ACHN (cell line): Measurements from ENCODE around the gene SEMA5A.

ENCODE experiments used
- DNase-seq: peaks from one replicate; pipeline ENCODE4 v3.0.0-alpha.2; 2015
- in situ Hi-C: cut with HindIII; loops from 2 replicates; pipeline ENCODE4 v1.10.0; 2017; ENCODE audit warnings: low sequenced_read_pairs, low pct_ligation_motif_present, low pct_unique_long_range_greater_than_20kb

The SEMA5A gene

DNA sequence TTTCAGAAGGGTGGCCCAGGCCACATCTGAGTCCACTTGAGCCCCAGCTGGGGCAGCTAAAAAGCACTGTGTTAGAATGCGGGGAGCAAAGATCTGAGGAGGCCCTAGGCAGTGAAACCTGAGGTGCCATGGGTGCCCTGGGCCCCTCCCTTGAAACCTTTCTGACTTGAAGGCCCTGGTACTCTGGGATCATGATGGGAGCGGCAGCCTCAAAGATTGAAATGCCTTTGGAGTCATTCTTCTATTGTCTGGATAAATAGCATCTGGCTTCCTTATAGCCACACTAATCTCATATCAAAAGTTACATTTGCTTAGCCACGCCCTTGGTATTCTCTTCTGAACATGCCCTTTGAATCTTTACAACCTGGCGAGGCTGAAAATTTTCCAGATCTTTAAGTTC is 7.7 kb upstream of the SEMA5A start:
- no peak for DNase-seq
- in situ Hi-C loops, result no loop called here

DNA sequence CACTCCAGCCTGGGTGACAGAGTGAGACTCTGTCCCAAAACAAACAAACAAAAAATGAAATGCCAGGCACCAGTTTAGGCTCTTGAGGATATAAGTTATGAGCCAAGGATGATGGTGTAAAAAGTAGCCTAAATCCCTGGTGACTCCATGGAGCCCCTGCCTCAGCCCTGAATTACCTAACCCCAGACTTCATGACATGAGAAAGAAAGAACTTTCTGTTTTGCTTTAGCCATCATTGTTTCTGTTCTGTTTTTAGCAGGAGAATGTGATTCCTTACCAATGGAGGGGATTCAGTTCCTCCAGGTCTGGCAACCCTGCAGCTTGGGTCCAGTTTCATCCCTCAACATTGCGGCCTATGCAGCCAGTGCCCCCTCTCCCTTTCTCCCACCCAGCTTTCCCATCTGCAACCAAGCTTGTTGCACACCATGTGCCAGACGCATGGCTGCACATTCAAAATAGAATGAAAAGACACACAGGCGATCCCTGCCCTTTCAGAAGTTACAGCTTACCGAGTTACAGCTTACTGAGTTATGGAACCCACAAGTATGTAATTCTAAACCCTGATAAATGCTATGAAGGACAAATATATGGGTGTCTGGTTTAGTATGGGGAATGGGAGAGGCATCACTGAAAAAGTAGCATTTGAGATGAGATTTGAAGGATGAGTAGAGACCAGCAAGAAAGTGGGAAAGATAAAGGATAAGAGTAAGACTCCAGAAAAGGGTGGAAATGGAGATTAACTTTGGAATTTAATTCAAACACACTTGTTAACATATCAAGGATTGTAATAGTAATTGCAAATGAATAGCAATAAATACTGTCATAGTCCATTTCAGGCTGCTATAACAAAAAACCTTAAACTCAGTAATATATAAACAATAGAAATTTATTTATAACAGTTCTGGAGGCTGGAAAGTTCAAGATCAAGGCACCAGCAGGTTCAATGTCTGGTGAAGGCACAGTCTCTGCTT is 6.0 kb upstream of the SEMA5A start:
- DNase-seq, result no peak
- in situ Hi-C loops, result no loop called here

DNA sequence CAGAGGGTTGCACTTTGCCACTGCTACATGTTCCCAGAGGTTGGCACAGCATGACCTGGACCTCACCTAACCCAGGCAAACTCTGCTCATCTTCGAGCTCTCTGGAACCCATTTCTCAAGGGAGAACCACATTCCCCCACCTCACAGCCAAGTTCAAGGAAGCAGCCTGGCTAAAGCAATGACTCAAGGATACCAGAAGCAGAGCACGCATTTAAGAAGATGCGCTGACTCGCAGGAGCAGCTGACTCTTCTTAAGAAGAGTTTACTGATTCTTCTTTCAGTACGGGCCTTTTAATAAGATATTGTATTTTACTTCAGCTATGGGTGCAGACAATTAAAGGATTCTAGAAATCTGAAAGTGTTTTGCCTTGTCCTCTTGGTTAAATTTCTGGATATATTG is 4.1 kb upstream of the SEMA5A start:
- in situ Hi-C loops, result no loop called here
- DNase-seq, result no peak

DNA sequence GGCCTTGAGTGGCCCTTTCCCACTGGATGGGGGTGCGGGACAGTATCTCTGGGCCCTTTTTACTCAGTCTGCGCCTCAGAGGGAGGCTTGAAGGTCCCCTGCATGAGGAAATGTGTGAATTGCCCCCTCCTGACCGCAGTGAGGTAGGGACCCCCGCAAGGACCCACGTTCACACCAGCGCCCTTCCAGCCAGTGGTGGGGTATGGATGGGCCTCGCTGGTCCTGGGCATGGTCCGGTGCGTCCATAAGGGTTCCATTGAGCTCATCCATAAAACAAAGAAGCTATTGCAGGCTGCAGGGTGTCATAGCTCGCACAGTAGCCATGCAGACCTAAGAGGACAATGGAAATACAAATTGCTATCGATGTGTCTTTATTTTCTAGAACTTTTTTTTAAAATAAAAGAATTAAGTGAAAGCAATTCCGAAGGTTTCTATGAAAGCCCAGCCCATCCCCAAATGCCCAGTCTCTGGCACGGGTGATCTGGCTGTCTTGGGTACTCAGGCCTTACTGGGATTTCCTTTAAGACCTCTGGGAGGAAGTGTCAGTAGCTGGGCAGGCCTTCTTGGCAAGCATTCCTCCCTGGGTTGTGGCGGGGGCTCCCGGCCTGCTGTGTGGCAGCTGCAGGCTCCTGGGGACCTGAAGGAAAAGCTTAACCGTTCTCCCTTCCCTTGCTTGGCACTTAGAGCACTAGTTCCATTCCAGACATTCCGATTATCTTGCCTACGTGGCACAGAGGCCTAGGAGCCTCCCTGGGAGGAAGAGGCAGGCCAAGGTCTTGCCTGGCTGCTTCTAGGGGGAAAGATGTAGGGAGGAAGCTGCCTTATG is 1.5 kb upstream of the SEMA5A start:
- no peak for DNase-seq
- in situ Hi-C loops, result no loop called here

DNA sequence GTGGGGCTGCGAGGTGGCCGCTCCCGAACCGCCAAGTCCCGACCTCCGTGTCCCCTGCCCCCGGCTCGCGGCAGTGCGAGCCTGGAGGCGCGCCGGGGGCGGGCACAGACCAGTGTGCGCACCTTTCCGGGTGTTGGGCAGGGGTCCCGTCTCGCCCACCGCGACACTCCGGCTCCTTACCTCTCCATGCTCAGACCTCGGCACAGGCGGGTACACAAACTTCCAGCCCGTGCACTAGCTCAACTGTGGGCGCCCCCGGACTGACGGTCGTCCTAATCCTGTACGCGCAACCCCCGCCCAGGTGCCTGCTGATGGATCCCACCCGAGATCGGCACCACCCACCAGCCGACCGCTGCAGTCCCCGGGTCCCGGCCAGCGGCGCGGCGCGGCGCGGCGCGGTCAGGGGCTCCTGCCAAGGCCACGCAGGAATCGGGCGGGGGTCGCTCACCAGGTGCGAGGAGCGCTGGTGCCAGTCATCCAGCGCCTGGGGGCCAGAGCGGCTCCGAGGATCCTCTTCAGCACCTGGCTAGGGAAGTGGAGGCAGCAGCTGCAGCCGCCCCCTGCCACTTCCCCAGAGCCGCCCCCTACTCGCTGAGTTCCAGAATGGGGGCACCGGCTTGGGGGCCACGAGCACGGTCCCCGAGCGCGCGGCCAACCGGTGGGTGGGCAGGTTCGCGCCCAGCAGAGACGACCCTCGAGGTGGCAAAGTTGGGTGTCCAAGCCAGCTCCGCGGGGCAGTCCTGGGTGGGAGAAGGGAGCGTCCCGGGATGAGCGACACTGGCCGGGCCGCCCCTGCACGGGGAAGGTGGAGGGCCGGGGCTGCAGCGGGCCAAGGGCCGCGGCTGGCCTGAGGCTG is 511 bp downstream of the SEMA5A start:
- in situ Hi-C loops, result no loop called here
- DNase-seq, result no peak

DNA sequence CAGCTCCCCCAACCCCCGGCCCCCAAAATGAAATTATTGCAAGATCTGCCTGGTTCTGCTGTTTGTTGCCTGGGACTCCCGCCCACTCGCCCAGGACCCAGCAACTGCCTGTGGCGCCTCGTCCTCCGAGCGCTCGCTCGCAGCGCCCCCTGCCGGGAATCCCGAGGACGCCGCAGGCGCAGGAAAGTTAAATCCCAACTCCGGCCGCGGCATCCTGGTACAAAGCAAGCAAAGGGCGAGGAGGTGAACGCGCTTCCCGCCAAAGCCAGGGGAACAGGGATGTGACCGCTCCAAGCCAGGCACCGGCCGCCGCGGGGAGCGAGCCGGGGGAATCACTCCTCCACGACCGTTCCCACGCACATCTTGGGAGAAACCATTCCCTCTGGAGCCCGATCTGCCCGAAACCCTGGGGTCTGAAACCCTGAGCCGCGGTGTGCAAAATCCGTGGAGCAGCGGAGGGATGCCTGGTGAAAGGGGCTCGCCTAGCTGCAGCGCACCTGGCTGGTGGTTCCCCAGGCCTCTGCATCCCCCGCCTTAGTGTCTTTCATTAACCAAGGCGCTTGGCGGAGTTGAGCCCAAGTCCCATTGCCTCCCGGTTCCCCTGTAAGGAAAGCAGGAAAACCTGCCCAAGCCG is 1.3 kb downstream of the SEMA5A start:
- in situ Hi-C loops, result no loop called here
- peak; percentile 70 for DNase-seq

DNA sequence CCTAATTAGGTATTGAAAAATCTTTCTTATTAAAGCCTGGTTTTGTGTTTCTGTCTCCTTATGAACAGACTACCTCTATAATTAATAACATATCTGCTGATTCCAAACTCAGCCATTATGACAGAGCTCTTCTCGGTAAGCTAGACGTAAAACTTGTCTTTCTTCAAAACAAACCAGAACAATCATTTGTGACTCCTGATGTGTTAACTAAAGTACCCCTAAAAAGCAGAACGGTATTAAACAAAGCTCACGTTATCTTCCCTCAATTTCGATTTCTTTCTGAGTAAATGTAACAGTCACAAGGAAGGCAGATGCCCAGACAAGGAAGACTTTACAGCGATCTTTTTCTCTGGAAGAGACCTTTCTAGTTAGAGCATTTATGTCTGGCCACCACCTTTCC is 1.8 kb downstream of the SEMA5A start:
- in situ Hi-C loops, result no loop called here
- no peak for DNase-seq

DNA sequence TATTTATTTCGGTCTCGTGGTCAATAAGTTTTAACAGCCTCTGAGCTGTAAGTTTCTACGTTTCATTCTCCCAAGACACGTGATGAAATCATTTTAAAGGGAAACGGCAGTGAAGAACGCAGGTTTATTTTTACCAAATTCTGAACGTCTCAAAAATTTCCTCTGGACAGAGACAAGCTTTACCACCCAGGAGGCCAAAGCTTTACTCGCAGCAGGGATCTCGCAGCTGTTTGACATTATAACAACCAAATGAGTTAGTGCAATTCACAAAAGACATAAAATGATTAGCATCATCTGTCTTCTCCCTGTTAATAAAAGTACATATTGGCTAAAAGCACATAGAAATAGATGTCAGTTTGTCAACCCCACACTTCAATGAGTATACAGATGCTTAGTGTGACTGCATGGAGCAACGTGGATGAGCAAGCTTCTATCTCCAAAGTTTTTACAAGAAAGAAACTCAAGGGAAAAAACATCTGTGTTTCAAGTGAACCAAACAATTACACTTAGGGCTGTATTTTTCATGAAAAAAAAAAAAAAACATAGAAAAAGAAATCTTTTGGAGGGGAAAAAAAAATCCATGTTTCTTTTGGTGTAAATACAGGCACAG is 2.5 kb downstream of the SEMA5A start:
- no peak for DNase-seq
- in situ Hi-C loops, result no loop called here

DNA sequence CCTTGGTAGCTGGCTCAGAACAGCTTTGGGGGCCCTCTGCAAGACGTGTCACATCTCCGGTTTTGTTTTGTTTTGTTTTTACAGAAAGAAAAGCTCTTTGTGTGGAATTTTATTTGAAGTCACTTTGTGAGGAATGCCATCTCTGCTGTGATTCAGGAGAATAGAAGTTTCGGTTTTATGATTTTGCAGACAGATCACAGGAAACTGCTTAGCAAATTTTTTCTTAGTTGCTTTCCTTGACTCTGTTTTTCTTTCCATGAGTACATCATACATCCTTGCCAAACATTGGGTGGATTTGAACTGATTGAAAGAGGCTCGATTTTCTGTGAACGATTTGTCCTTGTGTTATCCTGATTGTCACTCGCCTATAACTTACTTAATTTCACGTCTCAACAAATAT is 5.1 kb downstream of the SEMA5A start:
- DNase-seq, result no peak
- in situ Hi-C loops, result no loop called here

DNA sequence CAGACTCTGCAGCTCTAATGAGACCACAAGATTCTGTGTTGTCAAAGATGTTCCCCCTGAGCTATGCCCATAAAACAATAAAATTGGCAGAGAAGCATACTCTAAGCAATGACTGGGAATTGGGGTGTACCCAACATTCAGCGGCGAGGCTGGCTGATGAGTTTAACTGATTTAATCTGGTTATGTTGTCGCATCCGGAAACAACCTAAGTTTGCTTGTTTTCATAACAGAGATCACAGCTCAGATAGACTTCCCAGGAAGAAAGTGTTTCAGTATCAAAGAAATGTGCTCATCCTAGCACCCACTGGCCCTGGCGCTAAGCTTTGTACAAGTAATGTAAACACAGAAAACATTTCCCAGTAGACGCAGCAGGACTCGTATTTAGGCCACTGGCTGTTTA is 7.4 kb downstream of the SEMA5A start:
- no peak for DNase-seq
- in situ Hi-C loops, result no loop called here

DNA sequence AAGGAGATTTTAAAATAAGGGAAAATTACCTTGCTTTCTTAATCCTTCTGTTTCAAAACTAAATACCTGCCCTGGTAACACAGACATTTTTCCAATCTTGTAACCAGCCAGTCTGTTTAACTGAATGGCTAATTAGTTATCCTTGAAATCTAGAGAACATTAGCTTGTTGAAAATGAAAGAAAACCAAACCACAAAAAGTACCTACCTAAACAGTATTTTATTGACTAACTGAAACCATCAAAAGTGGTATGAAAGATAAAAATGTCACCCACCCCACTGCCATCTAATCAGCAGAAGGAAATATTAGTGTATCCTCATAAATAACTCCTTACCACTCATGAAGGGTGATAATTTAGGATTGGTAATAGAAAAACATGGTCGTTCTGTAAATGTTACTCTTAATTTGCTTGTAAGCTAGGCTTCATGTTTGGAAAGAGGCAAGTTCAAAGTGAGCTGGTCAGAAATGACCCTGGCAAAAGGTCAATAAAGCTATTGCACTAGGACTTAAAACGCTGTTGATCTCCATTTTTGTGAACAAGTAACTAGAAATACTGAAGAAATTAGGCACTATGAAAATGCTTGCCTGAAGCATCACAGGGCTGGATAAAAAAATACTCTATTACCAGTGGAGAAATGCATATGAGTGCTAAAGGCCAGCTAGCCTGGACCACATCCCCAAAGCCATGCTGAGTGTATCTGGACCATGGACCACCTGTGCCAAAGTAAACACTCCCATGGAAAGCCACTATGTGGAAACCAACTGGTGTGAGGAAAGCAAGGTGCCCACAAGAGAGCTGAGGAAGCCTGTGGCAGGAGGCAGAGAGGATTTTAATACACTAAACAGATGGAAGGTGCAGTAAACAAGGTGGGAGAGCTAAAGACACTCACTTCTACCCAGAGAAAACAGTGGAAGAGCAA is 8.4 kb downstream of the SEMA5A start:
- in situ Hi-C loops, result no loop called here

DNA sequence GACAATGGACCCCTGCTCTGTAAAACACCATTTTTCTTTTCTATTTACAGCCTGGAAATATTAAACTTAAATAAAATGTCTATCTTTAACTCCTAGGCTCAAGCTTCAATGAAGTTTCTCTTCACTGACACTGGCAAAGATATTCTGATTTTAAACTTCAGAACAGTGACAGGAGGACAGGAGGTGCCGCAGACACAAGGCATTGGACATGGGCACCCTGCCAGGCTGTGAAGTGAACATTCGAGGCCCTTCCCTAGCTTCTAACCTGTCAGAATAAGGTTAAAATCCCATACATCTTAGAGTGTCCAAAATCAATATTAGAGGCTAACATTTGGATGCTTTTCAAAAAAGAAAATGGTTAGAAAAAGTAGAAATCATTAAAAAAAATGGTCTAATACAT is 9.2 kb downstream of the SEMA5A start:
- no peak for DNase-seq
- in situ Hi-C loops, result no loop called here

More for the DNA sequence above, 8.4 kb downstream of the SEMA5A start:
- no peak for DNase-seq

DNA sequence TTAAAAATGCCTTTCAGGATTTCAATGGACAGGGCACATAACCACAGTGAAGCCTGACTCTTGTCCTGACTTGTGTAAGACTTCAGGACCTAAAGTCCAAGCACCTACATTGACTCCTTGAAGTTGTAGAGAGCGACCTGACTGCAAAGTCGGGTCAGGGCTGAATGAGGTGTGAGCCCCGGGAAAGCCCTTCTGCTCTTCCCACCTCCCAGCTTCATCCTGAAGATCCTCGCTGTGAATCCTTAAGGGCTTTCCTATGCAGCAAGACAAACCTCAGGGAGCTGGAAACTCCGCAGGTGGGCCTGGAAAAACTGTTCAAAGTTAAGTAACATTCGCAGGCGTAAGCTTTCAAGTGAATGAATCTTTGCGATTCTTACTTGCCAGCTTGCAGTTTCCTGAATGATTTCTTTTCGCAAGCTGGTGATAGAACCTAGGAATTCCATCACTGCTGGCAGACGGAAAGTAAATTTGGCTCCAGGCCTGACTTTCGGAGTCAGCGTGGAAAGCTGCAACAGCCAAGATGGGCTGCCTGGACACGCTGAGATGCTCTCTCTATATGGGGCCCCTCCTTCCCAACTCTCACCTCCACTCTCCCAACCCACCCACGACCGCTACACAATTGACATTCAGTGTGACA is 10.9 kb downstream of the SEMA5A start:
- in situ Hi-C loops, result no loop called here
- DNase-seq, result no peak

DNA sequence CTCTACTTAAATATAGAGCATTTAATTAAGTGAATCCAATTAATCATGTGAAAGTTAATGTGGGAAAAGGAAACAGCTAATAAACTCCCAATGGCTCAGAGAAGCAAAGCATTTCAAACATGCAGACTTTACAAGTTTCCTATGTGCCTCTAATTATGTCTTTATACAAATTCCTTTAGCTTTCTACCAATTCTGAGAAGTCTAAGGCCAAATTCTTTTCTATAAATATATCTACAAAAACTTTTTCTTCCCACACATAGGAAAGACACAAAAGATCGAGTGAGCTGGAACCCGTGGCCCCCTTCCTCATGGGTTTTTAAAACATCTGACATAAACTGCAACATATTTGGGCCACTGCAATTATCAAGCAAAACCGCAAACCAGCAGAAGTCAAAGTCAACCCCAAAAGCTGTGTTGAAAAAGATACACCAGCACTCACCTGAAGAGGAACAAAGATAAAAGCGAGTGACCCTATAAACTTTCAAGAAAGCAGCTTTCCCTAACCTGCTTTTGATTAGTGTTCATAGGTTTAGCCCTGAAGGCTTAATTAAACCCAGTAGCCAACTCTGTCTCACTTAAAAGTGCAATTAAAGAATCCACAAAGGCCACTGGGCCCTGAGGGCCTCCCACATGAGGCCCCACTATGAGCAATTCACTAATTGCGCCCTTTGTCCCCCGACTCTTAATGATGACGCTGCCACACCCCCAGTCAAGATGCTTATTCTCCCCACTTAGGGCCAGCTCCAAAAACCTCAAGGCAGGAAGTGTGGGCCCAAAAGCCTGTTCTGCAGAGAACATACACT is 12.1 kb downstream of the SEMA5A start:
- no peak for DNase-seq
- in situ Hi-C loops, result no loop called here

DNA sequence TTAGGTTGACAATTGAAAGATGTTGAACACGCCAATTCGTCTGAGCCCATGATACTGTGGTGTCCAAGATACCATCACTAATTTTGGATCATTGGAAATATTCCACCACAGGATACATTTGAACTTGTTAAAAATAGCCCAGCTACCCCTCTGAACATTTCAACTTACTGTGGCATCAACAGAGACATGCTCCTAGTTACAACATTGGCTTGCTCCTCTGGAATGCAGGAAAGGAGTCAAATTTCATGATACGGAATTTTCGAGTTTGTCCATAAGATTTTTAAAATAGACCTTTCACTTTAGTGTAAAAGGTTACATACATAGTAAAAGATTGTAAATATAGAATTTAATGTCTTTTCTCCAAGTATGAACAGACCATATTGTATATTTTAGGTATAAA is 12.8 kb downstream of the SEMA5A start:
- in situ Hi-C loops, result no loop called here
- no peak for DNase-seq

DNA sequence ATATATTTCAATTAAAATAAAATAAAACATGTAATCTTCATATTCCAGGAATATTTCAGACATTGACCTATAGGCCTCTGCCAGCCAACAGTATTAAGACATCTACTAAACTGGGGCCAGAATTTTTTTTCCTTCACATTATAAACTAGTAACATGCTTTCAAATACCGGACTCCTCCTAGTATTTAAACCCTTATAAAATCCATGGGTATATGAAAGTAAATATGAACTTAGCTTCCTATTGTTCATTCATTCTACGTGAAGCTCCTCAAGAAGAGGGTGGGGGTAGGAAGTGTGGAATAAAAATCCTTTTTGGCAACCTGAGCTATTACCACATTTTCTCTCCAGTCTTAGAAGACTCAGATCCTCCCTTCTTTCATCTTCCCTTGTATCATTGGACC is 16.4 kb downstream of the SEMA5A start:
- in situ Hi-C loops, result no loop called here

More for the DNA sequence above, 16.4 kb downstream of the SEMA5A start:
- no peak for DNase-seq
